ENCODE results near the gene KDM1A. TPM values are rescaled to one million over a fixed set of nuclear protein-coding genes. Genes with fewer than 3 reads are reported as not detected.
"Not testable (repeated sequence)": the region's sequence is repeated elsewhere in the genome, so short reads cannot be mapped to it uniquely, and the experiment has no call there.

KDM1A gene
- total and polyA plus RNA-seq, 2 donors: 34.8 to 118 TPM

- H3K27me3 ChIP-seq (ENCODE audit: control insufficient read depth in 2 of 2, insufficient read depth in 1 of 2, low read length in 1 of 2): peaks cover 0 to 11% of the 10 kb centered on the region in 2 donors
- no peak overlapping the region for H3K27ac ChIP-seq (ENCODE audit: low read depth in 1 of 2, low read length in 1 of 2)
- no peaks in the 10 kb centered on the region for H3K4me1 ChIP-seq (ENCODE audit: control insufficient read depth in 2 of 2, insufficient read depth in 2 of 2, low read length in 2 of 2)
- no peaks in the 10 kb centered on the region for H3K9me3 ChIP-seq (ENCODE audit: control insufficient read depth in 2 of 2, insufficient read depth in 1 of 2, low read length in 1 of 2)
- DNase-seq (ENCODE audit: low read depth in 6 of 9, low spot score in 9 of 9): peak; percentile 9 to 64 (median 21)
- no peaks in the 10 kb centered on the region for H3K36me3 ChIP-seq (ENCODE audit: control insufficient read depth in 2 of 2, insufficient read depth in 2 of 2, low read length in 1 of 2)
- WGBS: 46% methylated on average over 9 of the region's 9 CpGs
- H3K4me3 ChIP-seq (ENCODE audit: low read length in 2 of 2): no peak overlapping the region
These were observed 42.6 kb upstream of the KDM1A start for GRCh38 chr1:22976461-22977243.

GRCh38 chr1:22978299-22978698 is 41.0 kb upstream of the KDM1A start:
- H3K4me3 ChIP-seq (ENCODE audit: low read length in 2 of 2): no peak overlapping the region
- H3K4me1 ChIP-seq (ENCODE audit: control insufficient read depth in 2 of 2, insufficient read depth in 2 of 2, low read length in 2 of 2): no peaks in the 10 kb centered on the region
- H3K36me3 ChIP-seq (ENCODE audit: control insufficient read depth in 2 of 2, insufficient read depth in 2 of 2, low read length in 1 of 2): no peaks in the 10 kb centered on the region
- DNase-seq (ENCODE audit: low read depth in 6 of 9, low spot score in 9 of 9): no peak
- no peak overlapping the region for H3K27ac ChIP-seq (ENCODE audit: low read depth in 1 of 2, low read length in 1 of 2)
- over 99% methylated on average over 3 of the region's 3 CpGs for WGBS
- H3K9me3 ChIP-seq (ENCODE audit: control insufficient read depth in 2 of 2, insufficient read depth in 1 of 2, low read length in 1 of 2): no peaks in the 10 kb centered on the region
- H3K27me3 ChIP-seq (ENCODE audit: control insufficient read depth in 2 of 2, insufficient read depth in 1 of 2, low read length in 1 of 2): peaks cover 0 to 5% of the 10 kb centered on the region in 2 donors

- not testable (repeated sequence) for H3K27ac ChIP-seq (ENCODE audit: low read depth in 1 of 2, low read length in 1 of 2); H3K9me3 ChIP-seq (ENCODE audit: control insufficient read depth in 2 of 2, insufficient read depth in 1 of 2, low read length in 1 of 2)
- 87% methylated on average over 3 of the region's 3 CpGs for WGBS
These were observed 38.8 kb upstream of the KDM1A start for GRCh38 chr1:22980471-22980790.

DNA sequence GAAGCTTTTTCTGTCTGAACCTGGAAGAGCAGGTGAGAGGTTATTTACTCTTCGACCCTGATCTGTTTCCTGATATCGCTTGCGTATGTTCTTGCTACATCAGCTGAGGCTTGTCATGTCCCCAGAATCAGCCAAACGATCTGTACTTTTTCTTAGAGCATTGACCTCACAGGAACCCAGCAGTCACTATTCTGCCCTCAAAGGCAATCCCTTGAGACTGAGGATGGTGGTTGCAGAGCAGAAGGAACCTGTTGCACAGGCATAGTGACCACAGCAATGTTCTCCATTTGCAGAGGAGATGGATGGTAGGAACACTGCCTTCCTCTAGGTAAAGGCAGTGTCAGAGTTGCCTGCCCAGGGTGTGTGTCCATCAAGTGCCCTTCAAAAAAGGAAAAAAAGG is 35.3 kb upstream of the KDM1A start:
- WGBS: 85% methylated on average over 4 of the region's 4 CpGs
- Histone ChIP-seq H3K27ac (ENCODE audit: low read depth in 1 of 2, low read length in 1 of 2) (no peak overlapping the region), H3K27me3 (ENCODE audit: control insufficient read depth in 2 of 2, insufficient read depth in 1 of 2, low read length in 1 of 2) (no peaks in the 10 kb centered on the region), H3K9me3 (ENCODE audit: control insufficient read depth in 2 of 2, insufficient read depth in 1 of 2, low read length in 1 of 2) (no peaks in the 10 kb centered on the region), H3K4me1 (ENCODE audit: control insufficient read depth in 2 of 2, insufficient read depth in 2 of 2, low read length in 2 of 2) (no peaks in the 10 kb centered on the region), H3K4me3 (ENCODE audit: low read length in 2 of 2) (no peak overlapping the region), H3K36me3 (ENCODE audit: control insufficient read depth in 2 of 2, insufficient read depth in 2 of 2, low read length in 1 of 2) (no peaks in the 10 kb centered on the region)
- DNase-seq (ENCODE audit: low read depth in 6 of 9, low spot score in 9 of 9): no peak

More at GRCh38 chr1:22980471-22980790, 38.8 kb upstream of the KDM1A start:
- not testable (repeated sequence) for H3K4me1 ChIP-seq (ENCODE audit: control insufficient read depth in 2 of 2, insufficient read depth in 2 of 2, low read length in 2 of 2); H3K36me3 ChIP-seq (ENCODE audit: control insufficient read depth in 2 of 2, insufficient read depth in 2 of 2, low read length in 1 of 2); DNase-seq (ENCODE audit: low read depth in 6 of 9, low spot score in 9 of 9); H3K27me3 ChIP-seq (ENCODE audit: control insufficient read depth in 2 of 2, insufficient read depth in 1 of 2, low read length in 1 of 2); H3K4me3 ChIP-seq (ENCODE audit: low read length in 2 of 2)

- not testable (repeated sequence) for H3K4me1 ChIP-seq (ENCODE audit: control insufficient read depth in 2 of 2, insufficient read depth in 2 of 2, low read length in 2 of 2); H3K4me3 ChIP-seq (ENCODE audit: low read length in 2 of 2); DNase-seq (ENCODE audit: low read depth in 6 of 9, low spot score in 9 of 9); H3K9me3 ChIP-seq (ENCODE audit: control insufficient read depth in 2 of 2, insufficient read depth in 1 of 2, low read length in 1 of 2); H3K27ac ChIP-seq (ENCODE audit: low read depth in 1 of 2, low read length in 1 of 2); H3K27me3 ChIP-seq (ENCODE audit: control insufficient read depth in 2 of 2, insufficient read depth in 1 of 2, low read length in 1 of 2); H3K36me3 ChIP-seq (ENCODE audit: control insufficient read depth in 2 of 2, insufficient read depth in 2 of 2, low read length in 1 of 2)
- WGBS: 95% methylated on average over 3 of the region's 3 CpGs
These were observed 26.9 kb upstream of the KDM1A start for GRCh38 chr1:22992384-22992783.

- not testable (repeated sequence) for H3K4me3 ChIP-seq (ENCODE audit: low read length in 2 of 2); H3K4me1 ChIP-seq (ENCODE audit: control insufficient read depth in 2 of 2, insufficient read depth in 2 of 2, low read length in 2 of 2); H3K9me3 ChIP-seq (ENCODE audit: control insufficient read depth in 2 of 2, insufficient read depth in 1 of 2, low read length in 1 of 2); H3K27me3 ChIP-seq (ENCODE audit: control insufficient read depth in 2 of 2, insufficient read depth in 1 of 2, low read length in 1 of 2); H3K36me3 ChIP-seq (ENCODE audit: control insufficient read depth in 2 of 2, insufficient read depth in 2 of 2, low read length in 1 of 2); H3K27ac ChIP-seq (ENCODE audit: low read depth in 1 of 2, low read length in 1 of 2); DNase-seq (ENCODE audit: low read depth in 6 of 9, low spot score in 9 of 9)
- 88% methylated on average over 6 of the region's 6 CpGs for WGBS
These were observed 26.0 kb upstream of the KDM1A start for GRCh38 chr1:22993220-22993795.

GRCh38 chr1:22995774-22996173 is 23.5 kb upstream of the KDM1A start:
- no peaks in the 10 kb centered on the region for H3K4me1 ChIP-seq (ENCODE audit: control insufficient read depth in 2 of 2, insufficient read depth in 2 of 2, low read length in 2 of 2)
- no peaks in the 10 kb centered on the region for H3K9me3 ChIP-seq (ENCODE audit: control insufficient read depth in 2 of 2, insufficient read depth in 1 of 2, low read length in 1 of 2)
- H3K27me3 ChIP-seq (ENCODE audit: control insufficient read depth in 2 of 2, insufficient read depth in 1 of 2, low read length in 1 of 2): no peaks in the 10 kb centered on the region

DNA sequence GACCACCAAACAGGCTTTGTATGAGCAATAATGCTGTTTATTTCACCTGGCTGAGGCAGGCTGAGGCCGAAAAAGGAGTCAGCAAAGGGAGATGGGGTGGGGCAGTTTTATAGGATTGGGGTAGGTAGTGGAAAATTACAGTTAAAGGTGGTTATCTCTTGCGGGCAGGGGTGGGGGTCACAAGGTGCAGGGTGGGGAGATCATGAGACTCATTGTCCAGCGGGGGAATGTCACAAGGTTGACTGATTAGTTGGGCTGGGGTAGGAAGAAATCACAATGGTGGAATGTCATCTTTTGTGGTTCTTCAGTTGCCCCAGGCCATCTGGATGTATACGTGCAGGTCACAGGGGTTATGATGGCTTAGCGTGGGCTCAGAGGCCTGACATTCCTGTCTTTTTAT is 21.7 kb upstream of the KDM1A start:
- 94% methylated on average over 5 of the region's 5 CpGs for WGBS
- H3K27me3 ChIP-seq (ENCODE audit: control insufficient read depth in 2 of 2, insufficient read depth in 1 of 2, low read length in 1 of 2); DNase-seq (ENCODE audit: low read depth in 6 of 9, low spot score in 9 of 9); H3K4me3 ChIP-seq (ENCODE audit: low read length in 2 of 2); H3K9me3 ChIP-seq (ENCODE audit: control insufficient read depth in 2 of 2, insufficient read depth in 1 of 2, low read length in 1 of 2); H3K27ac ChIP-seq (ENCODE audit: low read depth in 1 of 2, low read length in 1 of 2); H3K4me1 ChIP-seq (ENCODE audit: control insufficient read depth in 2 of 2, insufficient read depth in 2 of 2, low read length in 2 of 2); H3K36me3 ChIP-seq (ENCODE audit: control insufficient read depth in 2 of 2, insufficient read depth in 2 of 2, low read length in 1 of 2): not testable (repeated sequence)

More at GRCh38 chr1:22995774-22996173, 23.5 kb upstream of the KDM1A start:
- Histone ChIP-seq H3K4me3 (ENCODE audit: low read length in 2 of 2) (no peak overlapping the region), H3K27ac (ENCODE audit: low read depth in 1 of 2, low read length in 1 of 2) (no peak overlapping the region), H3K36me3 (ENCODE audit: control insufficient read depth in 2 of 2, insufficient read depth in 2 of 2, low read length in 1 of 2) (no peaks in the 10 kb centered on the region)
- no peak for DNase-seq (ENCODE audit: low read depth in 6 of 9, low spot score in 9 of 9)

GRCh38 chr1:23000133-23000532 is 19.1 kb upstream of the KDM1A start:
- not testable (repeated sequence) for H3K36me3 ChIP-seq (ENCODE audit: control insufficient read depth in 2 of 2, insufficient read depth in 2 of 2, low read length in 1 of 2); DNase-seq (ENCODE audit: low read depth in 6 of 9, low spot score in 9 of 9); H3K4me3 ChIP-seq (ENCODE audit: low read length in 2 of 2); H3K4me1 ChIP-seq (ENCODE audit: control insufficient read depth in 2 of 2, insufficient read depth in 2 of 2, low read length in 2 of 2); H3K27ac ChIP-seq (ENCODE audit: low read depth in 1 of 2, low read length in 1 of 2); H3K9me3 ChIP-seq (ENCODE audit: control insufficient read depth in 2 of 2, insufficient read depth in 1 of 2, low read length in 1 of 2); H3K27me3 ChIP-seq (ENCODE audit: control insufficient read depth in 2 of 2, insufficient read depth in 1 of 2, low read length in 1 of 2)
- 98% methylated on average over 3 of the region's 3 CpGs for WGBS
